NT2/D1 (cell line): Measurements from ENCODE around the gene LRIG1.

Experiments used
- SUZ12 ChIP-seq: IDR thresholded peaks from 2 replicates; pipeline ENCODE4 v1.6.1; 2011; ENCODE audit not compliant: insufficient read length, insufficient read depth; ENCODE audit errors: extremely low read depth
- YY1 ChIP-seq: IDR thresholded peaks from 2 replicates; pipeline ENCODE4 v1.6.1; 2011; ENCODE audit not compliant: insufficient read length, insufficient read depth
- ZNF274 ChIP-seq: IDR thresholded peaks from 2 replicates; pipeline ENCODE4 v1.6.1; 2011; ENCODE audit warnings: mild to moderate bottlenecking, low read depth, low read length

DNA sequence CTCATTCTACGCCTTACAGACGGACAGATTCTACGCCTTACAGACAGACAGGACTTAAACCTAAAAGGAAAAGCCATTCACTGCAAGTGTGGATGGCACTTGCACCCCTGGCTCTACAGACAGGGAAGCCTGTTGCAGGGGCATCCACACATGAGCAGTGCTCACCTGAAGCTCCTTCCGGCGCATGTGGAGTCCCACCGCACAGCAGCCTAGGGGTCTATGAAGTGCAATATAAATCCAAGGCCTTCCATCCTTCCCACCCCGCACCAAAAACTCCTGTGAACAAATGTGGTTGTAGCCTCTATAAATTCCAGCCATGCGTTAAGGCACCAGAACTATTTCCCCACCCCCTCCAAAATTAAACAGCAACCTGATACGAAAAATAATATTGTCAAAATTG, 121.3 kb downstream of the LRIG1 start:
- TF ChIP-seq SUZ12 (no peak), ZNF274 (no peak), YY1 (no peak)
